Measurements from ENCODE around the gene SYCE1L.

The SYCE1L gene

DNA sequence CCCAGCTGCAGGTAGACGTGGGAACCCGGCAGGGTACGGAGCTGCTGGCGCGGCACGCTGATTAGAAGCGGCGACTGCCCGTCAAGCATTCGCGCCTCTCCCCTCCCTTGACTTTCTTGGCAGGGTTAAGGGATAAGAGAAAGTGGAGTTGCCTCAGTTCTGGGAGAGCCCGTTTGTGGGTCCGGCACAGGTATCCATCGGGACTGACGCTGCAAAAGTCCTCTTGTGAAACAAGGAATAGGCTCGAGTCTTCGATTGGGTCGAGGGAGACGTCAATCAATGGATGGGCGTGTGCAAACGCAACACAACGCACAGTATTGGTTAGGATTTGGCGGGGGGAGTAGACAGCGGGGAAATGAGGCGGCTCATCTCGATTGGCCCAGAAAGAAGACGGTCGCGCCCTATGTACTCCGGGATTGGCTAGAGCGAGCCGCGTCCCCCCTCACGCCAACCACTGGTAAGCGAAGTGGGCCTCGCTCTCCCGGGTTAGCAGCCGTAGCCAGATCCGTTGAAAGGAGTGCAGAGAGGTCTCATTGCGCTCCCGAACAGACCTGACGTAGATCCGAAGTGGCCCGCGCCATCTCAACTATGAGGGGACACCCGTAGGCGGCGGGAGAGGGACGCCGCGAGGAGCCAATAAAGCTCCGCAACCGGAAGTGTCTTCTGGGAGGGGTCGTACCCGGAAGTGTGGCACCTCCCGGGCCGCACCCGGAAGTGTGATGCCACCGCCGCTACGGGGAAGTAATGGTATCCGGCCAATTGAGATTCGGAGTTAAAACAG, 8.5 kb upstream of the SYCE1L start, which contains the start of gene MON1B:
Gene MON1B, plus strand, starts transcription at position 713 of the 781 bp plus-strand sequence. CDS start 296 bp downstream, outside the sequence.
- peaks cover 27% of the 10 kb centered on the region for H3K4me1 ChIP-seq (ENCODE audit: insufficient read depth, low read length, poor library complexity, severe bottlenecking)
- H4K20me1 ChIP-seq (ENCODE audit: insufficient read depth, low read length, poor library complexity, severe bottlenecking) = peaks cover 35% of the 10 kb centered on the region
- H3K9ac ChIP-seq (ENCODE audit: low read depth, low read length, poor library complexity, severe bottlenecking) = peak within 1 kb of the TSS; percentile 95
- TF ChIP-seq, protein P1, sequence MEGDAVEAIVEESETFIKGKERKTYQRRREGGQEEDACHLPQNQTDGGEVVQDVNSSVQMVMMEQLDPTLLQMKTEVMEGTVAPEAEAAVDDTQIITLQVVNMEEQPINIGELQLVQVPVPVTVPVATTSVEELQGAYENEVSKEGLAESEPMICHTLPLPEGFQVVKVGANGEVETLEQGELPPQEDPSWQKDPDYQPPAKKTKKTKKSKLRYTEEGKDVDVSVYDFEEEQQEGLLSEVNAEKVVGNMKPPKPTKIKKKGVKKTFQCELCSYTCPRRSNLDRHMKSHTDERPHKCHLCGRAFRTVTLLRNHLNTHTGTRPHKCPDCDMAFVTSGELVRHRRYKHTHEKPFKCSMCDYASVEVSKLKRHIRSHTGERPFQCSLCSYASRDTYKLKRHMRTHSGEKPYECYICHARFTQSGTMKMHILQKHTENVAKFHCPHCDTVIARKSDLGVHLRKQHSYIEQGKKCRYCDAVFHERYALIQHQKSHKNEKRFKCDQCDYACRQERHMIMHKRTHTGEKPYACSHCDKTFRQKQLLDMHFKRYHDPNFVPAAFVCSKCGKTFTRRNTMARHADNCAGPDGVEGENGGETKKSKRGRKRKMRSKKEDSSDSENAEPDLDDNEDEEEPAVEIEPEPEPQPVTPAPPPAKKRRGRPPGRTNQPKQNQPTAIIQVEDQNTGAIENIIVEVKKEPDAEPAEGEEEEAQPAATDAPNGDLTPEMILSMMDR (conservative IDR thresholded peaks at IDR 0.05; ENCODE audit: low read length) = no peak
- no peak for TF ChIP-seq EZH2phosphoT487 (IDR thresholded peaks at IDR 0.05; ENCODE audit: borderline replicate concordance)
- H3F3A ChIP-seq (ENCODE audit: low read depth) = no peaks in the 10 kb centered on the region
- H3K27me3 ChIP-seq (ENCODE audit: insufficient read depth, low read length, poor library complexity, severe bottlenecking) = no peaks in the 10 kb centered on the region
- no peaks in the 10 kb centered on the region for H3K9me3 ChIP-seq (ENCODE audit: insufficient read depth, low read depth, low read length)
- H3K9me2 ChIP-seq (replicated peaks; ENCODE audit: low read depth, low read length) = no peaks in the 10 kb centered on the region
- peak within 1 kb of the TSS; percentile 99 for H3K4me3 ChIP-seq (ENCODE audit: low read length, poor library complexity, severe bottlenecking)
- H3K4me2 ChIP-seq (ENCODE audit: low read depth, low read length, poor library complexity, severe bottlenecking) = peak within 1 kb of the TSS; percentile 94
- H3K79me2 ChIP-seq (ENCODE audit: insufficient read depth, low read length) = peaks cover 45% of the 10 kb centered on the region
- peaks cover 11% of the 10 kb centered on the region; the same call in 1 of the 2 replicates for H3K36me3 ChIP-seq (ENCODE audit: insufficient read depth, low read length)
- peak within 1 kb of the TSS; percentile 95 for H2AFZ ChIP-seq (ENCODE audit: low read length)

DNA sequence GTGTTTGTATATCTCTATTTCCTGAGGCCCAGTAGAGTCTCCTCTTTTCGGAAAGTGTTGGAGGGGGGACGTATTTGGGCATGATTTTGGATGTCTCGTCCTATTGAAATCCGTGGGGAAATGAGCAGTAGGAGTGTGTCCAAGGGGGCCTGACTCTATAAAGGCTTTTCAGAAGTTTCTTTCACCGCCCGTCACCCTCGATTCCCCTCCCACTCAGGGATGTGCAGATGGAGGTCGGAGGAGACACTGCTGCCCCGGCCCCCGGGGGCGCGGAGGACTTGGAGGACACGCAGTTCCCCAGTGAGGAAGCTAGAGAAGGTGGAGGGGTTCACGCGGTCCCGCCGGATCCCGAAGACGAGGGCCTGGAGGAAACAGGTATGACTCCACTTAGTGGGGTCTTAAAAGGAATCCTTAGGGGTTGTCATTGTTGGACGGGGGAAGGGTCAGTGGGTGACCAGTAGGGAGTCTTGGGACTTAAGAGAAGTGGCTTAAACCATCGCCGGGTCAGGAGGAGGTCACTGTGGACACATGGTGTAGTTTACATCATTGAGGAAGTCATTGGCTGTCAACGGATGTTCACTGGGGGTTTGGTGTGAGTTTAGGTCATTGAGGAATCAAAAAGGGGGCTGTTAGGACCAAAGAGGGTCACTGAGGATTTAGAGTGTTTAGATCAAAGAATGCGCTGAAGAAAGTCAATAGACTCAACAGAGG, 7.8 kb upstream of the SYCE1L start:
- peak overlapping the region; percentile 95 for H3K9ac ChIP-seq (ENCODE audit: low read depth, low read length, poor library complexity, severe bottlenecking)
- peaks cover 38% of the 10 kb centered on the region for H4K20me1 ChIP-seq (ENCODE audit: insufficient read depth, low read length, poor library complexity, severe bottlenecking)
- TF ChIP-seq, protein P1 (conservative IDR thresholded peaks at IDR 0.05; ENCODE audit: low read length) = no peak
- TF ChIP-seq EZH2phosphoT487 (IDR thresholded peaks at IDR 0.05; ENCODE audit: borderline replicate concordance) = no peak
- peak overlapping the region; percentile 94 for H3K4me2 ChIP-seq (ENCODE audit: low read depth, low read length, poor library complexity, severe bottlenecking)
- peak overlapping the region; percentile 87 for H2AFZ ChIP-seq (ENCODE audit: low read length)
- H3K36me3 ChIP-seq (ENCODE audit: insufficient read depth, low read length) = peaks cover 15% of the 10 kb centered on the region; the same call in 1 of the 2 replicates
- H3K9me2 ChIP-seq (replicated peaks; ENCODE audit: low read depth, low read length) = no peaks in the 10 kb centered on the region
- H3K79me2 ChIP-seq (ENCODE audit: insufficient read depth, low read length) = peaks cover 48% of the 10 kb centered on the region
- H3K4me3 ChIP-seq (ENCODE audit: low read length, poor library complexity, severe bottlenecking) = peak overlapping the region; percentile 99
- no peaks in the 10 kb centered on the region for H3K9me3 ChIP-seq (ENCODE audit: insufficient read depth, low read depth, low read length)
- H3K27me3 ChIP-seq (ENCODE audit: insufficient read depth, low read length, poor library complexity, severe bottlenecking) = no peaks in the 10 kb centered on the region
- no peaks in the 10 kb centered on the region for H3F3A ChIP-seq (ENCODE audit: low read depth)
- peaks cover 29% of the 10 kb centered on the region for H3K4me1 ChIP-seq (ENCODE audit: insufficient read depth, low read length, poor library complexity, severe bottlenecking)

DNA sequence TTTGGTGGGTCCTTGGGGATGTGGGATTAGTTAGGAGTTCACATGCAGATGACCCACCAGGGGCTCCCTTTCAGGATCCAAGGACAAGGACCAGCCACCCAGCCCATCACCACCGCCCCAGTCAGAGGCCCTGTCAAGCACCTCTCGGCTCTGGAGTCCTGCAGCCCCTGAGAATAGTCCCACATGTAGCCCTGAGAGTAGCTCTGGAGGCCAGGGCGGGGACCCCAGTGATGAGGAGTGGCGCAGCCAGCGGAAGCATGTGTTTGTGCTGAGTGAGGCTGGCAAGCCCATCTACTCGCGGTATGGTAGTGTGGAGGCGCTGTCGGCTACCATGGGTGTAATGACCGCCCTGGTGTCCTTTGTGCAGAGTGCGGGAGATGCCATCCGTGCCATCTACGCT, 5.8 kb upstream of the SYCE1L start:
- peaks cover 48% of the 10 kb centered on the region for H3K79me2 ChIP-seq (ENCODE audit: insufficient read depth, low read length)
- no peak overlapping the region for H3K9ac ChIP-seq (ENCODE audit: low read depth, low read length, poor library complexity, severe bottlenecking)
- no peaks in the 10 kb centered on the region for H3K9me2 ChIP-seq (replicated peaks; ENCODE audit: low read depth, low read length)
- H2AFZ ChIP-seq (ENCODE audit: low read length) = no peak overlapping the region
- TF ChIP-seq, protein P1 (conservative IDR thresholded peaks at IDR 0.05; ENCODE audit: low read length) = no peak
- TF ChIP-seq EZH2phosphoT487 (IDR thresholded peaks at IDR 0.05; ENCODE audit: borderline replicate concordance) = no peak
- peak overlapping the region; percentile 99 for H3K4me3 ChIP-seq (ENCODE audit: low read length, poor library complexity, severe bottlenecking)
- peaks cover 32% of the 10 kb centered on the region; the same call in 1 of the 2 replicates for H3K36me3 ChIP-seq (ENCODE audit: insufficient read depth, low read length)
- H3K9me3 ChIP-seq (ENCODE audit: insufficient read depth, low read depth, low read length) = no peaks in the 10 kb centered on the region
- H3F3A ChIP-seq (ENCODE audit: low read depth) = no peaks in the 10 kb centered on the region
- peaks cover 38% of the 10 kb centered on the region for H4K20me1 ChIP-seq (ENCODE audit: insufficient read depth, low read length, poor library complexity, severe bottlenecking)
- H3K4me2 ChIP-seq (ENCODE audit: low read depth, low read length, poor library complexity, severe bottlenecking) = peak overlapping the region; percentile 94
- no peaks in the 10 kb centered on the region for H3K27me3 ChIP-seq (ENCODE audit: insufficient read depth, low read length, poor library complexity, severe bottlenecking)
- H3K4me1 ChIP-seq (ENCODE audit: insufficient read depth, low read length, poor library complexity, severe bottlenecking) = peaks cover 29% of the 10 kb centered on the region

All from Loucy (cell line).